HepG2 (cell line): Measurements from ENCODE around the gene TSPYL1. TPM values are rescaled to one million over a fixed set of nuclear protein-coding genes. Genes with fewer than 3 reads are reported as not detected.
A peak's percentile ranks its signal among the peaks of the same experiment; 100 is the strongest.

ENCODE experiments used
- ASH2L ChIP-seq: fragments of 300-600, 200-600 bp; sonication (generic); IDR thresholded peaks from 2 replicates; pipeline ENCODE4 v1.7.0; 2017; ENCODE audit warnings: low read depth, mild to moderate bottlenecking, moderate library complexity, mixed read lengths, low read length; ENCODE audit not compliant: insufficient read length
- CENPT ChIP-seq: sonication (generic); formaldehyde crosslinking; IDR thresholded peaks from 2 replicates; pipeline ENCODE4 v1.8.0; 2022; ENCODE audit warnings: low read depth, mild to moderate bottlenecking, moderate library complexity, missing genetic modification reagents
- CREB3 ChIP-seq: sonication (generic); formaldehyde crosslinking; IDR thresholded peaks from 2 replicates; pipeline ENCODE4 v1.5.0; 2020; ENCODE audit warnings: missing genetic modification reagents
- EED ChIP-seq: sonication (generic); formaldehyde crosslinking; IDR thresholded peaks from 2 replicates; pipeline ENCODE4 v1.5.0; 2020; ENCODE audit warnings: mild to moderate bottlenecking, missing genetic modification reagents
- ELF3 ChIP-seq: IDR thresholded peaks from 2 replicates; pipeline ENCODE4 v1.6.1; 2016; ENCODE audit warnings: missing genetic modification reagents, missing compliant biosample characterization
- EP300 ChIP-seq, 3 experiments: sonication (generic) in 1 of 3; formaldehyde crosslinking in 1 of 3; IDR thresholded peaks; 2 replicates each; pipeline versions ENCODE4 v1.5.1 to v1.6.1; 2011 to 2020; ENCODE audit warnings: low read depth in 2 of 3, low read length in 2 of 3, borderline replicate concordance in 1 of 3, improper control_type of control experiment in 1 of 3, mild to moderate bottlenecking in 1 of 3, missing genetic modification reagents in 1 of 3, moderate library complexity in 1 of 3
- FOXK1 ChIP-seq: sonication (generic); formaldehyde crosslinking; IDR thresholded peaks from 2 replicates; pipeline ENCODE4 v1.4.0; 2020; ENCODE audit warnings: low read depth, missing genetic modification reagents, borderline replicate concordance
- HMG20A ChIP-seq: IDR thresholded peaks from 2 replicates; pipeline ENCODE4 v1.6.1; 2016; ENCODE audit warnings: borderline replicate concordance
- JDP2 ChIP-seq: sonication (generic); formaldehyde crosslinking; IDR thresholded peaks from 2 replicates; pipeline ENCODE4 v1.8.1; 2022; ENCODE audit warnings: missing genetic modification reagents, borderline replicate concordance
- JUND ChIP-seq: sonication (generic); formaldehyde crosslinking; IDR thresholded peaks from 2 replicates; pipeline ENCODE4 v1.8.0; 2022; ENCODE audit warnings: mild to moderate bottlenecking, missing genetic modification reagents
- KDM5A ChIP-seq: fragments of 200-600 bp; sonication (generic); IDR thresholded peaks from 2 replicates; pipeline ENCODE4 v1.7.0; 2018; ENCODE audit warnings: antibody characterized with exemption, mild to moderate bottlenecking, low read length, borderline replicate concordance
- PATZ1 ChIP-seq: sonication (generic); formaldehyde crosslinking; IDR thresholded peaks from 2 replicates; pipeline ENCODE4 v1.4.0; 2020; ENCODE audit warnings: missing genetic modification reagents
- RORA ChIP-seq: sonication (generic); formaldehyde crosslinking; IDR thresholded peaks from 2 replicates; pipeline ENCODE4 v1.5.0; 2020; ENCODE audit warnings: mild to moderate bottlenecking, missing genetic modification reagents, moderate library complexity
- ZBTB20 ChIP-seq: sonication (generic); formaldehyde crosslinking; IDR thresholded peaks from 2 replicates; pipeline ENCODE4 v1.8.1; 2023; ENCODE audit warnings: missing genetic modification reagents, low read depth, mild to moderate bottlenecking, borderline replicate concordance
- ZFP1 ChIP-seq: IDR thresholded peaks from 2 replicates; pipeline ENCODE4 v1.6.1; 2016
- ZNF274 ChIP-seq: sonication (generic); formaldehyde crosslinking; IDR thresholded peaks from 2 replicates; pipeline ENCODE4 v1.5.1; 2020; ENCODE audit warnings: mild to moderate bottlenecking, missing genetic modification reagents
- ZNF280D ChIP-seq: sonication (generic); formaldehyde crosslinking; IDR thresholded peaks from 2 replicates; pipeline ENCODE4 v1.5.1; 2020; ENCODE audit warnings: mild to moderate bottlenecking, missing genetic modification reagents
- ZNF367 ChIP-seq: sonication (generic); formaldehyde crosslinking; IDR thresholded peaks from 2 replicates; pipeline ENCODE4 v1.4.0; 2020; ENCODE audit warnings: missing genetic modification reagents, borderline replicate concordance
- ZNF44 ChIP-seq: sonication (generic); formaldehyde crosslinking; IDR thresholded peaks from 2 replicates; pipeline ENCODE4 v1.5.1; 2020; ENCODE audit warnings: mild to moderate bottlenecking, missing genetic modification reagents
- ZNF510 ChIP-seq: sonication (generic); formaldehyde crosslinking; IDR thresholded peaks from 2 replicates; pipeline ENCODE4 v1.4.0; 2020; ENCODE audit warnings: low read depth, mild to moderate bottlenecking, missing genetic modification reagents
- ZNF616 ChIP-seq: sonication (generic); formaldehyde crosslinking; IDR thresholded peaks from 2 replicates; pipeline ENCODE4 v1.5.0; 2020; ENCODE audit warnings: low read depth, mild to moderate bottlenecking, missing genetic modification reagents
- ZSCAN22 ChIP-seq: sonication (generic); formaldehyde crosslinking; IDR thresholded peaks from 2 replicates; pipeline ENCODE4 v1.4.0; 2020; ENCODE audit warnings: mild to moderate bottlenecking, missing genetic modification reagents
- ZZZ3 ChIP-seq: sonication (generic); formaldehyde crosslinking; IDR thresholded peaks from 2 replicates; pipeline ENCODE4 v1.4.0; 2020; ENCODE audit warnings: missing genetic modification reagents, mild to moderate bottlenecking, borderline replicate concordance
- polyA plus RNA-seq, 8 experiments: library from polyadenylated mRNA; depleted of rRNA in 3 of 8; stranded (reverse) in 7 of 8; unstranded in 1 of 8; fragments of >200 nt; fragmentation: Illumina TruSeq in 4 of 8; extraction: Trizol in 4 of 8; gene quantifications; 2 replicates each; pipeline versions ENCODE4 v1.2.1 to v1.2.3, GENCODE V29; 2011 to 2016; ENCODE audit warnings: low read depth in 4 of 8, missing spikeins in 1 of 8, mixed read lengths in 1 of 8; ENCODE audit not compliant: insufficient read depth in 1 of 8
- total RNA-seq, 5 experiments: library from RNA; depleted of rRNA; stranded (reverse); fragments of >200 nt; fragmentation: Illumina TruSeq; extraction: Trizol; gene quantifications; 2 replicates each; pipeline ENCODE4 v1.2.3, GENCODE V29; 2016; ENCODE audit warnings: low read depth in 1 of 5

Gene TSPYL1
- total and polyA plus RNA-seq, 2 of the 13 experiments (the other 11 are each of a cell fraction or from before 2014, with no cell fraction given), result 28.3 to 93.0 TPM

- TF ChIP-seq ZNF274 (CRISPR knock-in tag), result peak; percentile 94; the same call in 1 of the 2 replicates
- TF ChIP-seq EP300 (IDR thresholded peaks at IDR 0.05; ENCODE audit: low read depth in 2 of 2, low read length in 2 of 2), result no peak
- no peak for TF ChIP-seq EP300 (CRISPR knock-in tag; IDR thresholded peaks at IDR 0.05; ENCODE audit: borderline replicate concordance)
- no peak for TF ChIP-seq JUND (CRISPR knock-in tag)
- peak; percentile 73; the same call in 1 of the 2 replicates for TF ChIP-seq PATZ1 (CRISPR knock-in tag)
- no peak for TF ChIP-seq ZFP1
- no peak for TF ChIP-seq ZNF510 (CRISPR knock-in tag)
- TF ChIP-seq ZNF616 (CRISPR knock-in tag), result no peak
- TF ChIP-seq ZBTB20, result peak; percentile 52; the same call in 1 of the 2 replicates
- TF ChIP-seq HMG20A (CRISPR knock-in tag), result 0 out of 2 replicates have a peak, but pooled peaks have one; percentile 56
- TF ChIP-seq ZNF367, result no peak
- TF ChIP-seq EED (CRISPR knock-in tag), result 0 out of 2 replicates have a peak, but pooled peaks have one; percentile 47
- TF ChIP-seq JDP2 (CRISPR knock-in tag), result no peak
- TF ChIP-seq ZZZ3 (CRISPR knock-in tag), result no peak; the same call in 1 of the 2 replicates
- TF ChIP-seq CREB3 (CRISPR knock-in tag), result no peak
- peak; percentile 95 for TF ChIP-seq ZNF280D (CRISPR knock-in tag)
- peak; percentile 11; the same call in 1 of the 2 replicates for TF ChIP-seq CENPT (CRISPR knock-in tag)
- TF ChIP-seq ELF3 (CRISPR knock-in tag), result peak; percentile 54; the same call in 1 of the 2 replicates
- no peak for TF ChIP-seq RORA (CRISPR knock-in tag)
- TF ChIP-seq ZNF44 (CRISPR knock-in tag), result peak; percentile 93; the same call in 1 of the 2 replicates
- peak; percentile 81; the same call in 1 of the 2 replicates for TF ChIP-seq KDM5A
- TF ChIP-seq ZSCAN22, result 0 out of 2 replicates have a peak, but pooled peaks have one; percentile 41
- no peak for TF ChIP-seq FOXK1 (CRISPR knock-in tag)
- TF ChIP-seq ASH2L, result peak; percentile 91
These were observed 26.0 kb downstream of the TSPYL1 start, which contains the start of gene TSPYL4 (continued) for GRCh38 chr6:116253505-116254296.
